MCF 10A (cell line): ENCODE results near the gene SHROOM3. TPM values are rescaled to one million over a fixed set of nuclear protein-coding genes. Genes with fewer than 3 reads are reported as not detected.
A peak's percentile ranks its signal among the peaks of the same experiment; 100 is the strongest.
"Not testable (repeated sequence)": the region's sequence is repeated elsewhere in the genome, so short reads cannot be mapped to it uniquely, and the experiment has no call there.

Experiments used
- BruUV-seq: library from RNA; stranded (reverse); fragments of 400-500 nt; replicated peaks from 2 replicates; lab custom pipeline; 2021; lab: Mats Ljungman, UMichigan
- CTCF ChIA-PET: fragments of 300-600 bp; sonication (Branson Sonifier 250); formaldehyde crosslinking; extraction: SDS; loops from one replicate; lab custom pipeline; 2021; ENCODE audit warnings: antibody characterized with exemption, inconsistent platforms; lab: Yijun Ruan, JAX
- POLR2A ChIA-PET: fragments of 300-600, 350-650 bp; sonication (Branson Sonifier 250); formaldehyde crosslinking; extraction: SDS; loops from one replicate; lab custom pipeline; 2020; ENCODE audit warnings: antibody characterized with exemption, inconsistent platforms; lab: Yijun Ruan, JAX
- DNase-seq: peaks from one replicate; pipeline ENCODE4 v3.0.0-alpha.2; 2018; ENCODE audit not compliant: unreplicated experiment
- H3K27ac Mint-ChIP-seq: one replicate; pipeline ENCODE4 v1.8.0; 2022; ENCODE audit warnings: mild to moderate bottlenecking, low read depth, mixed read lengths; ENCODE audit not compliant: unreplicated experiment
- H3K27me3 Mint-ChIP-seq: one replicate; pipeline ENCODE4 v1.8.0; 2022; ENCODE audit warnings: mixed read lengths; ENCODE audit not compliant: insufficient read depth, unreplicated experiment
- H3K36me3 Mint-ChIP-seq: one replicate; pipeline ENCODE4 v1.8.0; 2022; ENCODE audit warnings: mild to moderate bottlenecking, moderate library complexity, mixed read lengths; ENCODE audit not compliant: insufficient read depth, unreplicated experiment
- H3K4me1 Mint-ChIP-seq: one replicate; pipeline ENCODE4 v1.8.0; 2022; ENCODE audit warnings: mixed read lengths; ENCODE audit not compliant: insufficient read depth, unreplicated experiment
- H3K4me3 Mint-ChIP-seq: one replicate; pipeline ENCODE4 v1.8.0; 2022; ENCODE audit warnings: mild to moderate bottlenecking, moderate library complexity, mixed read lengths; ENCODE audit not compliant: unreplicated experiment
- H3K9me3 Mint-ChIP-seq: one replicate; pipeline ENCODE4 v1.8.0; 2022; ENCODE audit warnings: mixed read lengths; ENCODE audit not compliant: unreplicated experiment
- intact Hi-C: fragments of 100-400 bp; cut with micrococcal nuclease; formaldehyde crosslinking; loops from 2 replicates; pipeline ENCODE4 v1.14.1; 2022
- total RNA-seq: library from RNA; stranded (reverse); gene quantifications from 2 replicates; pipeline ENCODE4 v1.2.3, GENCODE V29; 2022
- TF ChIP-seq, protein P1 (sequence below): fragments of 200-600 bp; IDR thresholded peaks from one replicate; pipeline ENCODE4 v1.8.0; 2022; ENCODE audit warnings: antibody characterized with exemption, mild to moderate bottlenecking; ENCODE audit not compliant: unreplicated experiment

The SHROOM3 gene
- total RNA-seq, 1 experiment from 2014 or later, result 20.7 TPM

DNA sequence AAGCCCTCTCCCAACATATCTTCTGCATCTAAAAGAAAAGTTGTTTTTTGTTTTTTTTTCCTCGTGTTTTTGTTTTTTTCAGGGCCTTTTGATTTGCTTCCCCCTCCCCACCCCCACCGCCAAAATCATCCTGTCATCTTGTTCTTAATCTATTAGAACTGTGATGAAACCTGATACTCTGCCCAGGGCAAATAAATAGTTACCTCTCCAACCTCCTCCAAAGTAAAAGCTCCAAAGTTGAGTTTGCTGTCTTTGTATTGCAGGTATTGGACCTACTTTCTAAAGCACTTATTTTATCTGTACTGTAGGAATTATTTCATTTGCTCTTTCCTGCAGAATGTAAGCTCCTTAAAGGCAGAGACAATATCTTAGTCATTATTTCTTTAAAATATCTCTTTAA lies 290.0 kb downstream of the SHROOM3 start:
- no TSS peak for BruUV-seq
- ChIA-PET CTCF (interaction anchor here (1.0 to 4.9 kb wide), 3 partner anchors 8 to 33 kb away, joined by 4 to 26 read pairs (median 6); no protein-coding TSS in a partner anchor), POLR2A (interaction anchor here (1.3 to 3.0 kb wide), 2 partner anchors 22 to 36 kb away, joined by 3 to 16 read pairs; no protein-coding TSS in a partner anchor)
- Mint-ChIP-seq H3K27me3 (no peaks in the 10 kb centered on the region), H3K4me1 (peaks cover 31% of the 10 kb centered on the region), H3K36me3 (no peaks in the 10 kb centered on the region), H3K4me3 (no peak overlapping the region), H3K9me3 (no peaks in the 10 kb centered on the region), H3K27ac (peak overlapping the region; percentile 28)
- no peak for DNase-seq
- intact Hi-C loops, result no loop called here
- TF ChIP-seq, protein P1, sequence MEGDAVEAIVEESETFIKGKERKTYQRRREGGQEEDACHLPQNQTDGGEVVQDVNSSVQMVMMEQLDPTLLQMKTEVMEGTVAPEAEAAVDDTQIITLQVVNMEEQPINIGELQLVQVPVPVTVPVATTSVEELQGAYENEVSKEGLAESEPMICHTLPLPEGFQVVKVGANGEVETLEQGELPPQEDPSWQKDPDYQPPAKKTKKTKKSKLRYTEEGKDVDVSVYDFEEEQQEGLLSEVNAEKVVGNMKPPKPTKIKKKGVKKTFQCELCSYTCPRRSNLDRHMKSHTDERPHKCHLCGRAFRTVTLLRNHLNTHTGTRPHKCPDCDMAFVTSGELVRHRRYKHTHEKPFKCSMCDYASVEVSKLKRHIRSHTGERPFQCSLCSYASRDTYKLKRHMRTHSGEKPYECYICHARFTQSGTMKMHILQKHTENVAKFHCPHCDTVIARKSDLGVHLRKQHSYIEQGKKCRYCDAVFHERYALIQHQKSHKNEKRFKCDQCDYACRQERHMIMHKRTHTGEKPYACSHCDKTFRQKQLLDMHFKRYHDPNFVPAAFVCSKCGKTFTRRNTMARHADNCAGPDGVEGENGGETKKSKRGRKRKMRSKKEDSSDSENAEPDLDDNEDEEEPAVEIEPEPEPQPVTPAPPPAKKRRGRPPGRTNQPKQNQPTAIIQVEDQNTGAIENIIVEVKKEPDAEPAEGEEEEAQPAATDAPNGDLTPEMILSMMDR, result no peak

DNA sequence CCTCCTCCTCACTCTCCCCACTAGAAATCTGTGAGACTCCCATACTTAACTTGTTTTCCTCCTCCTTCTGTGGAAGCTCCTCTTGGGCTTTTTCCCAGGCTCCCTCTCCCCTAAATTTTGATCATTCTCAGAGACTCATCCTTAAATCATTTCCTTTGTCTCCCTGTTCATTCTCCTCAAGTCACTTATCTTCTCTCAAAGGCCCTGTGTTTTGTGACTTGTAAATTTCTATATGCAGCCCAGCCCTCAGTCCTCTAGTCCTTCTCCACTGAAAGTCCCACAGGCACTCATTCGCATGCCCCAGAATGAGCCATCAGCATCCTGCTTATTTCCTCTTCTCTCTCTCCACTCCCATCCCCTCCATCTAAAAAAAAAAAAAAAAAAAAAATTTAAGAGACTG lies 291.1 kb downstream of the SHROOM3 start:
- no peak for DNase-seq
- no TSS peak for BruUV-seq
- ChIA-PET POLR2A (interaction anchor here (0.7 to 3.0 kb wide), 3 partner anchors 18 to 37 kb away, joined by 3 to 16 read pairs (median 4); no protein-coding TSS in a partner anchor), CTCF (interaction anchor here (0.6 to 1.1 kb wide), 3 partner anchors 10 to 546 kb away, joined by 3 to 6 read pairs (median 3); no protein-coding TSS in a partner anchor)
- intact Hi-C loops, result no loop called here
- peak overlapping the region; percentile 2 for H3K27ac Mint-ChIP-seq
- no peaks in the 10 kb centered on the region for H3K9me3 Mint-ChIP-seq
- H3K4me3 Mint-ChIP-seq, result no peak overlapping the region
- H3K4me1 Mint-ChIP-seq, result peaks cover 31% of the 10 kb centered on the region
- H3K36me3 Mint-ChIP-seq, result peaks cover 4% of the 10 kb centered on the region
- H3K27me3 Mint-ChIP-seq, result no peaks in the 10 kb centered on the region
- TF ChIP-seq, protein P1, result no peak

DNA sequence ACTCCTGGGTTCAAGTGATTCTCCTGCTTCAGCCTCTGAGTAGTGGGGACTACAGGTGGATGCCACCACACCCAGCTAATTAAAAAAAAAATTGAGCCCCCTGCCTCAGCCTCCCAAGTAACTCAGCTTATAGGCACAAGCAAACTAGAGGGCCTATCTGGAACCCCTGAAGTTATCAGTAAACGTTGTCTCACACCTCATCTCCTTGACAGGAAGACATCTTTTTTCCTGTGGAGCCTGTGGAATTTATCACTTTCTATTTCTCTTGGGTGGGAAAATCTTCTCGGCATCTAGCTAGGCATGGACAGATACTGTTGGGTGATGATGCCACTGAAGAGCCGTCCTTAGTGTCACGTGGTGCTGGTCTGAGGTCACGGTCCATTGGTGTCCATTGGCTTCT lies 291.6 kb downstream of the SHROOM3 start:
- ChIA-PET CTCF (interaction anchor here (0.6 kb wide), 1 partner anchor 328 kb away, joined by 3 read pairs; no protein-coding TSS in a partner anchor), POLR2A (no interaction called here)
- Mint-ChIP-seq H3K9me3 (no peaks in the 10 kb centered on the region), H3K36me3 (peaks cover 8% of the 10 kb centered on the region), H3K4me3 (no peak overlapping the region), H3K4me1 (peaks cover 31% of the 10 kb centered on the region), H3K27me3 (no peaks in the 10 kb centered on the region), H3K27ac (no peak overlapping the region)
- no TSS peak for BruUV-seq
- intact Hi-C loops, result no loop called here
- no peak for DNase-seq
- TF ChIP-seq, protein P1, result no peak

DNA sequence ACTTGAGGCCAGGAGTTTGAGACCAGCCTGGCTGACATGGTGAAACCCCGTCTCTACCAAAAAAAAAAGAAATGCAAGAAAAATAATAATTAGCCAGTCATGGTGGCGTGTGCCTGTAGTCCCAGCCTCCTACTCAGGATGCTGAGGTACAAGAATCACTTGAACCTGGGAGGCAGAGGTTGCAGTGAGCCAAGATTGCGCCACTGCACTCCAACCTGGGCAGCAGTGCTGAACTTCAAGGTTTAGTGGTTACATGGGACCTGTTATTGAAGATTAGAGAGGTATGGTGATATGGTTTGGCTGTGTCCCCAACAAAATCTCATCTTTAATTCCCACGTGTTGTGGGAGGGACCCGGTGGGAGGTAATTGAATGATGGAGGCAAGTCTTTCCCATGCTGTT lies 292.9 kb downstream of the SHROOM3 start:
- intact Hi-C loops, H3K27me3 Mint-ChIP-seq, BruUV-seq, POLR2A ChIA-PET, H3K4me3 Mint-ChIP-seq, H3K9me3 Mint-ChIP-seq, CTCF ChIA-PET, H3K27ac Mint-ChIP-seq, DNase-seq: not testable (repeated sequence)
- H3K36me3 Mint-ChIP-seq, result peaks cover 11% of the 10 kb centered on the region
- peaks cover 31% of the 10 kb centered on the region for H3K4me1 Mint-ChIP-seq
